Pancreas (tissue), 10 donors: ENCODE measurements around the gene PIF1. TPM values are rescaled to one million over a fixed set of nuclear protein-coding genes. Genes with fewer than 3 reads are reported as not detected.

Experiments used
- ATAC-seq, 4 donors: fragments of 200-7000 bp; cut with Tn5 transposase; one replicate each; pipeline versions ENCODE4 v1.8.0 to v1.9.1; 2020; ENCODE audit warnings: mild to moderate bottlenecking in 4 of 4, moderate library complexity in 4 of 4
- DNase-seq, 6 donors: peaks; one replicate each; pipeline ENCODE4 v3.0.0-alpha.2; 2020
- FAIRE-seq: peaks from 2 replicates; lab custom pipeline; 2012; peaks lifted over from hg19 to GRCh38; lab: Jason Lieb, UNC
- H3K27ac ChIP-seq, 4 donors: fragments of 200-600 bp; sonication (generic); 1 replicate in 3 of 4; 2 replicates in 1 of 4; pipeline versions ENCODE4 v1.5.0 to v1.8.0; 2020
- H3K27me3 ChIP-seq, 4 donors: fragments of 200-600 bp; one replicate each; pipeline ENCODE4 v1.8.0; 2021
- H3K36me3 ChIP-seq, 3 donors: fragments of 200-600 bp; sonication (generic) in 1 of 3; one replicate each; pipeline versions ENCODE4 v1.5.0 to v1.8.0; 2020 to 2021
- H3K4me1 ChIP-seq, 3 donors: fragments of 200-600 bp; one replicate each; pipeline ENCODE4 v1.8.0; 2021
- H3K4me3 ChIP-seq, 4 donors: fragments of 200-600 bp; sonication (generic) in 2 of 4; one replicate each; pipeline versions ENCODE4 v1.5.0 to v1.8.0; 2020 to 2021
- H3K9me3 ChIP-seq, 4 donors: fragments of 200-600 bp; one replicate each; pipeline ENCODE4 v1.8.0; 2021
- WGBS, 2 donors: extraction: QIAGEN DNeasy Blood & Tissue Kit; methylation state at CpG; one replicate each; pipeline ENCODE4 v1.1.7; 2013; 5-methylcytosine and 5-hydroxymethylcytosine counted together
- intact Hi-C, 3 donors: fragments of 100-400 bp; cut with DNase I; formaldehyde crosslinking; loops; one replicate each; pipeline versions ENCODE4 v1.11.1 to v1.14.2; 2022
- polyA plus RNA-seq, 2 donors: library from polyadenylated mRNA; stranded (reverse); fragments of 200-250 nt; gene quantifications; one replicate each; pipeline ENCODE4 v1.2.3, GENCODE V29; 2013
- total RNA-seq, 6 donors: library from RNA; stranded (reverse); fragmentation: NEBNext Ultra II Directional in 4 of 6; extraction: Animal tissue kit (Norgen Biotek cat#: 25700) in 4 of 6; gene quantifications; one replicate each; pipeline versions ENCODE4 v1.2.1 to v1.2.4, GENCODE V29; 2021 to 2023
- TF ChIP-seq, protein P1 (sequence below), 4 donors: fragments of 200-600 bp; sonication (generic) in 3 of 4; IDR thresholded peaks; one replicate each; pipeline versions ENCODE4 v1.5.0 to v1.8.0; 2021; ENCODE audit warnings: antibody characterized with exemption in 4 of 4
- donor health status: healthy with polysubstance abuse.
- donor health status: DM: no; HTN: no; CAD: no; lungs with moderate emphysema.
- donor health status: DM: no; HTN: no; CAD: no.
- donor health status: control.
- donor health status: control.
- donor health status: Bipolar disorder and iron deficiency.
- donor health status: DM: yes; HTN: yes; CAD: no.
- donor health status: DM: no; HTN: no; CAD: no.
- donor health status: DM: no; HTN: no; CAD: no.
- donor health status: DM: yes; HTN: yes; CAD: no.

Gene PIF1
- total and polyA plus RNA-seq, 8 donors = 0.06 to 0.66 (median 0.42) TPM; not detected in 2

DNA sequence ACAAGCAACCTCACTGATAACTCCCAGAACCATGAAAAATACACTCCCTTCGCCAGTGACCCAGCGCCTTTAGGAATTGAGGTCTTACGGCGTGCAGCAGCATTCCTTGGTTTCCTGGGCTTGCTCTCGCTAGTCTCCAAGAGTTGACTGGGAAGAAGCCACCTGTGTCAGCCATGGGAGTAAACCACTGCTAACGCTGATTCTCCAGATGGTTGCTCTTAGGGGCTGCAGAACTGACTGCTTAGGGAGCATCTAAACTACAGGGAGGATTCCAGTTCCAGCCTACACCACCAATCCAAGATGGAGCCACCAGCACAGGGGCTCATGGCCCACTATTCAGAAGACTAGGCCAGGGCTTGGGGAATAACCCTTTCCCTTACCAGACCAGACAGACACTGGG, 52.5 kb downstream of the PIF1 start:
- no peaks in the 10 kb centered on the region for H3K9me3 ChIP-seq
- no peak for DNase-seq
- H3K4me1 ChIP-seq = no peaks in the 10 kb centered on the region
- H3K4me3 ChIP-seq = no peak overlapping the region
- no peak overlapping the region for H3K27ac ChIP-seq
- H3K27me3 ChIP-seq = no peaks in the 10 kb centered on the region
- intact Hi-C loops = no loop called here
- 84 to 86% methylated on average over 6 of the region's 6 CpGs for WGBS, 2 donors
- FAIRE-seq = no peak
- ATAC-seq = no peak
- TF ChIP-seq, protein P1, sequence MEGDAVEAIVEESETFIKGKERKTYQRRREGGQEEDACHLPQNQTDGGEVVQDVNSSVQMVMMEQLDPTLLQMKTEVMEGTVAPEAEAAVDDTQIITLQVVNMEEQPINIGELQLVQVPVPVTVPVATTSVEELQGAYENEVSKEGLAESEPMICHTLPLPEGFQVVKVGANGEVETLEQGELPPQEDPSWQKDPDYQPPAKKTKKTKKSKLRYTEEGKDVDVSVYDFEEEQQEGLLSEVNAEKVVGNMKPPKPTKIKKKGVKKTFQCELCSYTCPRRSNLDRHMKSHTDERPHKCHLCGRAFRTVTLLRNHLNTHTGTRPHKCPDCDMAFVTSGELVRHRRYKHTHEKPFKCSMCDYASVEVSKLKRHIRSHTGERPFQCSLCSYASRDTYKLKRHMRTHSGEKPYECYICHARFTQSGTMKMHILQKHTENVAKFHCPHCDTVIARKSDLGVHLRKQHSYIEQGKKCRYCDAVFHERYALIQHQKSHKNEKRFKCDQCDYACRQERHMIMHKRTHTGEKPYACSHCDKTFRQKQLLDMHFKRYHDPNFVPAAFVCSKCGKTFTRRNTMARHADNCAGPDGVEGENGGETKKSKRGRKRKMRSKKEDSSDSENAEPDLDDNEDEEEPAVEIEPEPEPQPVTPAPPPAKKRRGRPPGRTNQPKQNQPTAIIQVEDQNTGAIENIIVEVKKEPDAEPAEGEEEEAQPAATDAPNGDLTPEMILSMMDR (IDR thresholded peaks at IDR 0.05) = no peak
- no peaks in the 10 kb centered on the region for H3K36me3 ChIP-seq

DNA sequence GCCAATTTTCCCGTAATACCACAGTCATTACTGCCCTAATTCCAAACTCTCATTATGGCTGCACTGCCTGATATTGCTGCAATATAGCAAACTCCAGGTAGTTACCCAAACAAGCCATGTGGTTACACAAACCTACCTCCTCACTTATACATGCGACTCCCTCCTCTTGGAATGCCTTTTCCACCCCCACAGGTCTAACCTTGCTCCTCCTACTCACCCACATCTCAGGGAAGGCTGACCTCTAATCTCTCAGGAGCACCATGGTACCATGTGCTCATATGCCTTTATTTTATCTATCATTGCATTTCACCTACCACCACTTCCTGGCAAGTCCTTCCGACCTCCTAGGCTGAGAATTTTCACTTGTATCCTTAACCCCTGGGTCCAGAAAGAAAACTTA, 53.0 kb downstream of the PIF1 start:
- WGBS, 2 donors = 63 to 64% methylated on average over 3 of the region's 3 CpGs
- no peak overlapping the region for H3K27ac ChIP-seq
- DNase-seq = no peak
- no peak for ATAC-seq
- H3K27me3 ChIP-seq = no peaks in the 10 kb centered on the region
- FAIRE-seq = no peak
- TF ChIP-seq, protein P1 (IDR thresholded peaks at IDR 0.05) = no peak
- no peaks in the 10 kb centered on the region for H3K36me3 ChIP-seq
- no peaks in the 10 kb centered on the region for H3K4me1 ChIP-seq
- intact Hi-C loops = no loop called here
- H3K9me3 ChIP-seq = no peaks in the 10 kb centered on the region
- no peak overlapping the region for H3K4me3 ChIP-seq

DNA sequence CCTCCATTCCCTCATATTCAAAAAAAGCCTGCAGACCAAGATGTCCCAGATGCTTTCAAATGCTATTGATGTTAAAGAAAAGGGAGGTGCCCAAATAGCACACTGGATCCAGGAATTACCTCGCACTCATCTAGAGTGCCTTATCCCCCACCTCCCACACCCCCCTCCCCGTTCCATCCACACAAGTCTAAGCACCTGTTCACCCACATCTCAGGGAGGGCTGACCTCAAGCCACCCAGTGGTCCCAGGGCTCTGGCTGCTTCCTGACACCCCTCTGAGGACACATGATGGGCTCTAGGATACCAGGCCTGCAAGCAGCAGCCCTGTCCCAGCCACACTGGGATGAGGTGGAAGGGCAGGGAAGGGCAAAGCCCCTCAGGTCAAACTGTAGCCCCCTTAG, 54.8 kb downstream of the PIF1 start:
- FAIRE-seq (no peak), DNase-seq (no peak), ATAC-seq (no peak)
- intact Hi-C loops = no loop called here
- Histone ChIP-seq H3K27ac (no peak overlapping the region), H3K36me3 (no peaks in the 10 kb centered on the region), H3K27me3 (no peaks in the 10 kb centered on the region), H3K9me3 (no peaks in the 10 kb centered on the region), H3K4me1 (no peaks in the 10 kb centered on the region), H3K4me3 (no peak overlapping the region)
- WGBS, 2 donors = 76 to 86% methylated on average over 2 of the region's 2 CpGs
- TF ChIP-seq, protein P1 (IDR thresholded peaks at IDR 0.05) = no peak

DNA sequence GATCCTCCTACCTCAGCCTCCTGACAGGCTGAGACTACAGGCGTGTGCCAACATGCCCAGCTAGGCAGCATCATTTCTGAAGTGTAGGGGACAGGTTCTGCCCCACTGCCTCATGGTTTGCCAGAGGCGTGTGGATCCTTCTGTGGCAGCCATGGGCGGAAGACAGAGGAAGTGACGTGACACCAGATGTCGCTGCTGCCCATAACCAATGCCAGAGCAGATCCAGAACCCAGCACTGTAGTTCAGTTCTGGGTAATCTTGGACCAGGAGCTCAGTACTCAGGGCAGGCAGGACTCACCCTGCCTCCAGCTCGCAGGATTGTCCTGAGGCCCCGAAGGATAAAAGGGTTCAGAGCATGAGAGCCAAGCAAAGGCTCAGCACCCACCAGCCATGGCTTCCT, 58.2 kb downstream of the PIF1 start:
- no peak overlapping the region for H3K27ac ChIP-seq
- WGBS, 2 donors = 86 to 93% methylated on average over 7 of the region's 7 CpGs
- TF ChIP-seq, protein P1 (IDR thresholded peaks at IDR 0.05) = no peak
- no peak for FAIRE-seq
- H3K27me3 ChIP-seq = no peaks in the 10 kb centered on the region
- no peaks in the 10 kb centered on the region for H3K9me3 ChIP-seq
- H3K36me3 ChIP-seq = no peaks in the 10 kb centered on the region
- ATAC-seq = no peak
- DNase-seq = no peak
- H3K4me1 ChIP-seq = no peaks in the 10 kb centered on the region
- intact Hi-C loops = no loop called here
- no peak overlapping the region for H3K4me3 ChIP-seq

DNA sequence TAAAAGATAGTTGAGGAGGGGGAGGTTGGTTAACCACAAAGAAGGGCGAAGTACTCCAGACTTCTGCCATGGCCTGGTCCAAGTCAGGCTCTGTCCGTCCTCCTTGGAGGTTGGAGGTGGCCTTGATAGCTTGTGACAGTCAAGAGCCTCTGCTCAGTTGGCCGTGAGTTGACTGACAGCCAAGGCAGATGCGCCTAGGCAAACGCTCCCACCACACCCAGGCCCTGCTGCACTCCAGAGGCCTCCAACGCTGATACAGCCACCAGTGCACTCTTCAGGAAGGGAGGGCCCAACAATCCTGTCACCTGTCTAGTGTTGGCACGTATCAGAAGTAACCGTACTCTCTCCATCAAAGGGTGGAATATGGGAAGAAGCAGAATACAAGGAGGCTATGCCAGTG, 59.4 kb downstream of the PIF1 start:
- Histone ChIP-seq H3K4me3 (no peak overlapping the region), H3K9me3 (no peaks in the 10 kb centered on the region), H3K36me3 (no peaks in the 10 kb centered on the region), H3K27ac (no peak overlapping the region), H3K4me1 (no peaks in the 10 kb centered on the region), H3K27me3 (no peaks in the 10 kb centered on the region)
- 82 to 87% methylated on average over 8 of the region's 8 CpGs for WGBS, 2 donors
- FAIRE-seq = no peak
- intact Hi-C loops = no loop called here
- DNase-seq = no peak
- no peak for ATAC-seq
- TF ChIP-seq, protein P1 (IDR thresholded peaks at IDR 0.05) = no peak

Other genes starting within 250 kb of the PIF1 start
- 1 to 10 TPM in 3 of 6 donors, under 1 TPM in 3; 0.52 to 1.9 (median 0.92) TPM for gene RBPMS2, start 50.1 kb downstream of the PIF1 start, total RNA-seq
- gene RBPMS2, start 50.1 kb downstream of the PIF1 start, polyA plus RNA-seq = 1 to 10 TPM; 1.8 to 2.3 TPM
- gene PLEKHO2, start 16.3 kb upstream of the PIF1 start, total RNA-seq = 10 to 100 TPM in 1 of 6 donors, 1 to 10 TPM in 5; 1.3 to 13.5 (median 4.4) TPM
- 1 to 10 TPM; 5.0 to 7.4 TPM for gene PLEKHO2, start 16.3 kb upstream of the PIF1 start, polyA plus RNA-seq
- gene ANKDD1A, start 86.3 kb upstream of the PIF1 start, total RNA-seq = 1 to 10 TPM; 2.0 to 4.9 (median 3.8) TPM
- 1 to 10 TPM; 2.2 to 4.6 TPM for gene ANKDD1A, start 86.3 kb upstream of the PIF1 start, polyA plus RNA-seq
- 10 to 100 TPM; 26.3 to 40.2 (median 29.5) TPM for gene SPG21, start 164.3 kb upstream of the PIF1 start, total RNA-seq
- gene SPG21, start 164.3 kb upstream of the PIF1 start, polyA plus RNA-seq = 10 to 100 TPM; 21.1 to 39.1 TPM
- 1 to 10 TPM; 3.3 to 6.6 (median 4.4) TPM for gene MTFMT, start 204.0 kb upstream of the PIF1 start, total RNA-seq
- gene MTFMT, start 204.0 kb upstream of the PIF1 start, polyA plus RNA-seq = 1 to 10 TPM; 1.9 to 3.5 TPM
- gene SLC51B, start 219.7 kb upstream of the PIF1 start, total RNA-seq = under 1 TPM in 2 of 6 donors, not detected in 4; 0.26 to 0.49 TPM
- gene SLC51B, start 219.7 kb upstream of the PIF1 start, polyA plus RNA-seq = 1 to 10 TPM in 1 of 2 donors, not detected in 1; 1.1 TPM
- 1 to 10 TPM in 3 of 6 donors, under 1 TPM in 3; 0.28 to 4.2 (median 1.2) TPM for gene RASL12, start 242.3 kb upstream of the PIF1 start, total RNA-seq
- 1 to 10 TPM; 2.8 TPM for gene RASL12, start 242.3 kb upstream of the PIF1 start, polyA plus RNA-seq